PC-3 (cell line): ENCODE measurements around the gene ASF1B.

ENCODE experiments used
- EZH2 ChIP-seq: fragments of 300-600 bp; sonication (generic); IDR thresholded peaks from one replicate; pipeline ENCODE4 v1.6.1; 2017; ENCODE audit warnings: antibody characterized with exemption, mild to moderate bottlenecking, low read length; ENCODE audit not compliant: unreplicated experiment
- TF ChIP-seq, protein P1 (sequence below): fragments of 300-600 bp; sonication (generic); conservative IDR thresholded peaks from 2 replicates; pipeline ENCODE4 v1.5.1; 2017; ENCODE audit warnings: antibody characterized with exemption, low read depth, mild to moderate bottlenecking, low read length

DNA sequence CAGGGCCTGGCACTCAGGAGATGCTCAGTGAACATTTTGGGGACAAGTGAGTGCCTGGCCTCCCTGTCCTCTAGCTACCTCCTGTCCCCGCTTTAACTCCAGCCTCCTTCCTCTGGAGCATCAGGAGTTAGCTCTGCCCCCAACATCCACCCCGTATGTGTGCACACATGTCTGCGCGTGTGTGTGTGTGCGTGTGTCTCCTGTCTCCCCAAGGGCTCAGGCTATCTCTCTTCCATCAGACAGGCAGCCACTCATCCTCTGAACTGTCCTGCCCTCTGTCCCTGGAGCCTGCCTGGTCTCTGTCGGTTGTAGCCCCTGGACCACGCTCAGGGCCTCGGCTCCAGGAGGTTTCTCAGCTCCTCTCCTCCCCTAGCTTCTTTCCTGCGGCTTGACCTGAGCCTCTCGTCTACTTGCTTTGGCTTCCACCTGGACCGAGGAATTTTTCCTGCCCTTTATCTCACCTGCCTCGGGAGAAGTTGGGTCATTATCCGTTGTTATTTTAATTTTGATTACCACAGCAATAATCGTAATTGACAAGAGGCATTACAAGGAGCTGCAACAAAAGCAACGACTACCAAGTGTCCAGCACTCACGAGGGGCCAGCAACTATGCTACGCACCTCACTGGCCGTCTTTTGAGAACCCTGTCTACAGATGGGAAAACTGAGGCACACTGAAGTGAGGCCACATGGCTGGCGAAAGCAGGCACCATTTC lies 32.0 kb upstream of the ASF1B start:
- no peak for TF ChIP-seq EZH2
- TF ChIP-seq, protein P1, sequence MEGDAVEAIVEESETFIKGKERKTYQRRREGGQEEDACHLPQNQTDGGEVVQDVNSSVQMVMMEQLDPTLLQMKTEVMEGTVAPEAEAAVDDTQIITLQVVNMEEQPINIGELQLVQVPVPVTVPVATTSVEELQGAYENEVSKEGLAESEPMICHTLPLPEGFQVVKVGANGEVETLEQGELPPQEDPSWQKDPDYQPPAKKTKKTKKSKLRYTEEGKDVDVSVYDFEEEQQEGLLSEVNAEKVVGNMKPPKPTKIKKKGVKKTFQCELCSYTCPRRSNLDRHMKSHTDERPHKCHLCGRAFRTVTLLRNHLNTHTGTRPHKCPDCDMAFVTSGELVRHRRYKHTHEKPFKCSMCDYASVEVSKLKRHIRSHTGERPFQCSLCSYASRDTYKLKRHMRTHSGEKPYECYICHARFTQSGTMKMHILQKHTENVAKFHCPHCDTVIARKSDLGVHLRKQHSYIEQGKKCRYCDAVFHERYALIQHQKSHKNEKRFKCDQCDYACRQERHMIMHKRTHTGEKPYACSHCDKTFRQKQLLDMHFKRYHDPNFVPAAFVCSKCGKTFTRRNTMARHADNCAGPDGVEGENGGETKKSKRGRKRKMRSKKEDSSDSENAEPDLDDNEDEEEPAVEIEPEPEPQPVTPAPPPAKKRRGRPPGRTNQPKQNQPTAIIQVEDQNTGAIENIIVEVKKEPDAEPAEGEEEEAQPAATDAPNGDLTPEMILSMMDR: no peak
